ENCODE measurements around the gene SH2D3A. TPM values are rescaled to one million over a fixed set of nuclear protein-coding genes. Genes with fewer than 3 reads are reported as not detected.
"Not testable (repeated sequence)": the region's sequence is repeated elsewhere in the genome, so short reads cannot be mapped to it uniquely, and the experiment has no call there.

The SH2D3A gene
- total and polyA plus RNA-seq, 12 donors = 0.11 to 1.7 (median 0.41) TPM; not detected in 2

GRCh38 chr19:6710273-6711077 lies 56.8 kb downstream of the SH2D3A start:
- no peaks in the 10 kb centered on the region for H3K27me3 ChIP-seq
- H3K4me3 ChIP-seq = no peak overlapping the region
- TF ChIP-seq, protein P1, sequence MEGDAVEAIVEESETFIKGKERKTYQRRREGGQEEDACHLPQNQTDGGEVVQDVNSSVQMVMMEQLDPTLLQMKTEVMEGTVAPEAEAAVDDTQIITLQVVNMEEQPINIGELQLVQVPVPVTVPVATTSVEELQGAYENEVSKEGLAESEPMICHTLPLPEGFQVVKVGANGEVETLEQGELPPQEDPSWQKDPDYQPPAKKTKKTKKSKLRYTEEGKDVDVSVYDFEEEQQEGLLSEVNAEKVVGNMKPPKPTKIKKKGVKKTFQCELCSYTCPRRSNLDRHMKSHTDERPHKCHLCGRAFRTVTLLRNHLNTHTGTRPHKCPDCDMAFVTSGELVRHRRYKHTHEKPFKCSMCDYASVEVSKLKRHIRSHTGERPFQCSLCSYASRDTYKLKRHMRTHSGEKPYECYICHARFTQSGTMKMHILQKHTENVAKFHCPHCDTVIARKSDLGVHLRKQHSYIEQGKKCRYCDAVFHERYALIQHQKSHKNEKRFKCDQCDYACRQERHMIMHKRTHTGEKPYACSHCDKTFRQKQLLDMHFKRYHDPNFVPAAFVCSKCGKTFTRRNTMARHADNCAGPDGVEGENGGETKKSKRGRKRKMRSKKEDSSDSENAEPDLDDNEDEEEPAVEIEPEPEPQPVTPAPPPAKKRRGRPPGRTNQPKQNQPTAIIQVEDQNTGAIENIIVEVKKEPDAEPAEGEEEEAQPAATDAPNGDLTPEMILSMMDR (IDR thresholded peaks at IDR 0.05) = no peak
- TF ChIP-seq POLR2A (IDR thresholded peaks at IDR 0.05) = no peak
- WGBS, 4 donors = 38 to 42% (median 41%) methylated on average over 25 to 30 of the region's 30 CpGs
- no peaks in the 10 kb centered on the region for H3K9me3 ChIP-seq (replicated peaks in 1 of 3)
- H3K36me3 ChIP-seq (replicated peaks in 1 of 2) = peaks cover 0 to 44% of the 10 kb centered on the region in 2 donors
- no peak for DNase-seq
- H3K4me1 ChIP-seq (replicated peaks in 1 of 2) = no peaks in the 10 kb centered on the region
- intact Hi-C loops (cut with DNase I) = no loop called here
- peak overlapping the region in 1 of 5 donors; percentile 22 for H3K27ac ChIP-seq

- intact Hi-C loops (cut with DNase I) = no loop called here
- Histone ChIP-seq H3K27me3 (no peaks in the 10 kb centered on the region), H3K27ac (no peak overlapping the region), H3K9me3 (replicated peaks in 1 of 3) (no peaks in the 10 kb centered on the region), H3K4me1 (replicated peaks in 1 of 2) (no peaks in the 10 kb centered on the region), H3K36me3 (replicated peaks in 1 of 2) (peaks cover 0 to 45% of the 10 kb centered on the region in 2 donors), H3K4me3 (no peak overlapping the region)
- TF ChIP-seq, protein P1 (IDR thresholded peaks at IDR 0.05) = no peak
- TF ChIP-seq POLR2A (IDR thresholded peaks at IDR 0.05) = no peak
- 53 to 67% (median 65%) methylated on average over 14 of the region's 14 CpGs for WGBS, 4 donors
- DNase-seq = no peak
Measured at GRCh38 chr19:6709549-6709948, 57.7 kb downstream of the SH2D3A start.

- DNase-seq; H3K27ac ChIP-seq; H3K4me1 ChIP-seq (replicated peaks in 1 of 2); H3K9me3 ChIP-seq (replicated peaks in 1 of 3); H3K27me3 ChIP-seq; H3K4me3 ChIP-seq; intact Hi-C loops (cut with DNase I): not testable (repeated sequence)
- 76 to 89% (median 88%) methylated on average over 12 of the region's 12 CpGs for WGBS, 4 donors
- H3K36me3 ChIP-seq (replicated peaks in 1 of 2) = peaks cover 0 to 52% of the 10 kb centered on the region in 2 donors
Measured at GRCh38 chr19:6708913-6709312, 58.3 kb downstream of the SH2D3A start.

DNA sequence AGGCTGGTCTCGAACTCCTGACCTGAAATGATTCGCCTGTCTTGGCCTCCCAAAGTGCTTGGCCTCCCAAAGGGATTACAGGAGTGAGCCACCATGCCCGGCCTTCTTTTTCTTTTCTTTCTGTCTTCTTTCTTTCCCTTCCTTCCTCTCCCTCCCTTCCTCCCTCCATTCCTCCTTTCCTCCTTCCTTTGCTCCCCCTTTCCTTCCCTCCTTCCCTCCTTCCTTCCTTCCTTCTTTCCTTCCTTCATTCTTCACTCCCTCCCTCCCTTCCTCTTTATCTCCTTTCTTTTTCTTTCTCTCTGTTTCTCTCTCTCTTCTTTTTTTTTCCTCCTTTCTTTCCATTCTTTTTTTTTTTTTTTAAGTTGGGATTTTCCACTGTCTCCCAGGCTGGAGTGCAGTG lies 58.9 kb downstream of the SH2D3A start:
- H3K27ac ChIP-seq = no peak overlapping the region
- TF ChIP-seq, protein P1 (IDR thresholded peaks at IDR 0.05) = no peak
- TF ChIP-seq POLR2A (IDR thresholded peaks at IDR 0.05) = no peak
- H3K36me3 ChIP-seq (replicated peaks in 1 of 2) = peaks cover 0 to 55% of the 10 kb centered on the region in 2 donors
- no peak for DNase-seq
- WGBS, 4 donors = 89 to 91% (median 90%) methylated on average over 3 of the region's 3 CpGs
- intact Hi-C loops (cut with DNase I) = no loop called here
- H3K4me3 ChIP-seq = no peak overlapping the region
- H3K4me1 ChIP-seq (replicated peaks in 1 of 2) = no peaks in the 10 kb centered on the region
- no peaks in the 10 kb centered on the region for H3K27me3 ChIP-seq
- H3K9me3 ChIP-seq (replicated peaks in 1 of 3) = no peaks in the 10 kb centered on the region

- H3K9me3 ChIP-seq (replicated peaks in 1 of 3) = no peaks in the 10 kb centered on the region
- no peak overlapping the region for H3K4me3 ChIP-seq
- intact Hi-C loops (cut with DNase I) = no loop called here
- TF ChIP-seq, protein P1 (IDR thresholded peaks at IDR 0.05) = no peak
- TF ChIP-seq POLR2A (IDR thresholded peaks at IDR 0.05) = no peak
- 62 to 77% (median 74%) methylated on average over 9 to 16 of the region's 16 CpGs for WGBS, 4 donors
- DNase-seq = no peak
- H3K27me3 ChIP-seq = no peaks in the 10 kb centered on the region
- no peaks in the 10 kb centered on the region for H3K4me1 ChIP-seq (replicated peaks in 1 of 2)
- H3K36me3 ChIP-seq (replicated peaks in 1 of 2) = peaks cover 0 to 58% of the 10 kb centered on the region in 2 donors
- H3K27ac ChIP-seq = no peak overlapping the region
Measured at GRCh38 chr19:6707658-6708018, 59.6 kb downstream of the SH2D3A start.

Data from adrenal gland (tissue), 12 donors.